GM18517 (cell line): Measurements from ENCODE around the gene DMXL2.
"Not testable (repeated sequence)": the region's sequence is repeated elsewhere in the genome, so short reads cannot be mapped to it uniquely, and the experiment has no call there.

ENCODE experiments used
- ATAC-seq: cut with Tn5 transposase; IDR thresholded peaks from one replicate; pipeline ENCODE4 v1.9.1; 2021; ENCODE audit warnings: mild to moderate bottlenecking, moderate library complexity; ENCODE audit not compliant: unreplicated experiment

DMXL2 gene

DNA sequence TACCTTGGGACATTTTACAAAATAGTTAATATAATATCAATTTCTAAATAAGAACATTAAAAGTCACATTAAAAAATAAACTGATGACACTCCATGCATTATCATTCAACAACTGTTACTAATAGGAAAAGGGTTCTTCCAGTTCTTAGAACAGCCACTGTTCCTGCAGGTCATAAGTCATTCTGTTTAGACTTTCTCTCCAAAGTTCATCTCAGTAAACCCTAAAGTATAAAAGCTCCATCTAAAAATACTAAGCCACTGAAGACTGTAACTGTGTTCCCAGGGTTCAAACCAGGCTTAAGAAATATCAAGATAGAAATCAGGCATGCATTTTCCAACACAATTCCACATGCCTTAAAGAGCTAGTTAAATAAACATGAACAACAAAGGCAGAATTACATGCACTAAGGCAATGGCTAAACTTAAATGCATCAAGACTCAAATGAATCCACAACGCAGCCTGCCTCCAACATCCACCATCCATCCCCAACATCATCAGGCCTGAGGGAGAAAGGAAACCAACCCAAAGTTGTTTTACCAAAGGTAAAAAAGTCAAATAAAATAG is 46.2 kb downstream of the DMXL2 start:
- ATAC-seq: no peak

DNA sequence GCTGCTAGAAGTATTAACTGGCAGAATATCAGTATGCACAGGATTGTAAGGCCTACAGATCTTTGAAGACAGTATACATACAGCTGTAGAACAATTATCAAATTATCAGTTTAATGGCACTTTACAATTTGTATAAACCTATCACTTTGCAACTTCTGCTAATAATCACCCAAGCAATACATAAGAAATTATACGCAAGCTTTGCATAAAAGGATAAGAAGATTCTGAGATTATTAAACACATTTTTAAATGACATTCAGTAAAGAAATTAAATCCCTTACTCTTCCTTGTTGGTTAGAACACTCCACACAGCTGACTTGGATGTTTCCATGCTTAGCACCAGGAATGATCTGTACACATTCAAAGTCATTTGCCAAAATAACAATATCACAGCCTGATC is 46.8 kb downstream of the DMXL2 start:
- no peak for ATAC-seq

DNA sequence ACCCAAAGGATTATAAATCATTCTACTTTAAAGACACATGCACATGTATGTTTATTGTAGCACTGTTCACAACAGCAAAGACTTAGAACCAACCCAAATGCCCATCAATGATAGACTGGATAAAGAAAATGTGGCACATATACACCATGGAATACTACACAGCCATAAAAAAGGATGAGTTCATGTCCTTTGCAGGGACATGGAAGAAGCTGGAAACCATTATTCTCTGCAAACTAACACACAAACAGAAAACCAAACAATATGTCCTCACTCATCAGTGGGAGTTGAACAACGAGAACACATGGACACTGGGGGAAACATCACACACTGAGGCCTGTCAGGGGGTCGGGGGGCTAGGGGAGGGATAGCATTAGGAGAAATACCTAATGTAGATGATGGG is 49.2 kb downstream of the DMXL2 start:
- ATAC-seq: not testable (repeated sequence)

DNA sequence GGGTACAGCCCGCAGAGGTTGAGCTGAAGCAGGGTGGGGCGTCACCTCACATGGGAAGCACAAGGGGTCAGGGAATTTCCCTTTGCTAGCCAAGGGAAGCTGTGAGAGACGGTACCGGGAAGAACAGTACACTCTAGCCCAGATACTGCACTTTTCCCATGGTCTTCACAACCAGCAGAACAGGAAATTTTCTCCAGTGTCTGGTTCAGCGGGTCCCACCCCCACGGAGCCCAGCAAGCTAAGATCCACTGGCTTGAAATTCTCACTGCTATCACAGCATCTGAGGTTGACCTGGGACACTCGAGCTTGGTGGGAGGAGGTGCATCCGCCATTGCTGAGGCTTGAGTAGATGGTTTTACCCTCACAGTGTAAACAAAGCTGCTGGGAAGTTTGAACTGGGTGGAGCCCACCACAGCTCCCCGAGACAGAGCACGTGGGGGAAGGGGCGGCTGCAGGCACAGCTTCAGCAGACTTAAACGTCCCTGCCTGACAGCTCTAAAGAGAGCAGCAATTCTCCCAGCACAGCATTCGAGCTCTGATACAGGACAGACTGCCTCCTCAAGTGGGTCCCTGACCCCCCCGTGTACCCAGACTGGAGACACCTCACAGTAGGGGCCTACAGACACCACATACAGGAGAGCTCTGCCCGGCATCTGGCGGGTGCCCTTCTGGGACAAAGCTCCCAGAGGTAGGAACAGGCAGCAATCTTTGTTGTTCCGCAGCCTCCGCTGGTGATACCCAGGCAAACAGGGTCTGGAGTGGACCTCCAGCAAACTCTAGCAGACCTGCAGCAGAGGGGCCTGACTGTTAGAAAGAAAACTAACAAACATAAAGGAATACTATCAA is 53.4 kb downstream of the DMXL2 start:
- not testable (repeated sequence) for ATAC-seq

DNA sequence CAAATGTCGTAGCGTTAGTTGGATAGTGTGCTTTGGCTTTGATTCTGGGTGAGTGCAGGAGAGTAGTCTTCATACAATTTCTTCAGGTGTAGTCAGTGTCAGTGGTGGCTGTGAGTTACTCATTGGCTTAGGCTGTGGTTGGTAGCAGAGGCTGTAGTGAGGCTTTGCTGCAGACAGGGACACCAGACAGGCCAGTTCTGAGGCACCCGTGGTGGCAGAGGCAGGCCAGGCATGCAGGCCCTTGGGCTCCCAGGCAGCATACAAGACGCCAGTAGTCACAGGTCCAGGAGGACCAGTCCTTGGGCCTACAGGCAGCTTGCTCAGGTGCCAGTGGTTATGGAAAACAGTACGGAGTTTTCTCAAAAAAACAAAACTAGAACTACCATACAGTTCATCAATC is 61.3 kb downstream of the DMXL2 start:
- ATAC-seq: no peak

DNA sequence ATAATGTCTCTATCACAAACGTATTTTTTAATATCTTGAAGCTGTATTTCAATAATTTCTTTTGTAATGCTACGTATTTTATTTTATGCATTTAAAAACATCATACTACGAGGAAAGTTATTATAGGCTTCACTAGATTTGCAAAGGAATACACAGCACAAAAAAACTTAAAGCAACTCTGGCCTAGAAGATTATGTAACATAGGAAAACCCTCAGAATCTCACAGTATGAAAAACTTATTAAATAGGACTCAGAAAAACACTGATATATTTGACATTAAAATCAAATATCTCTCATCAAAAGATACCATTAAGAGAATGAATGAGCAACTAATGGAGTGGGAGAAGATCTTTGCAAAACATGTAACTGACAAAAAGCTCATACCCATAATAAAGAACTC is 63.7 kb downstream of the DMXL2 start:
- no peak for ATAC-seq

DNA sequence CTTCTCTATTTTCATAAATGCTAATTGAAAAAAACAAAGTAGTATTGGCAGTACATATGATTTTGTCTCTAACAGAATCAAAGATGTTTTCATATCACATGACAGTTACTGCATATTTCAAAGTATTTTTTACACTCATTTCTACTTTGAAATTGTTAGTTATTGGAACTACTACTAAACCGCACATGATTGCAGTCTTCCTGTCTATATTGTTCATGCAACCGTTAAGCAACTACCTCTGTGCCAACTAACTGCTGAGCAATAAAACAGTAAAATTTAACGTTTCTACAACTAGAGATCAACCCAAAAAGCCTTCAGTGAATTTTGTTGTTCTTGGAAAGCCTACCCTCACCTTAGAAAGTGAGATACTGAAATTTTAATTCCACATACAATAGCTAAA is 64.2 kb downstream of the DMXL2 start:
- no peak for ATAC-seq

DNA sequence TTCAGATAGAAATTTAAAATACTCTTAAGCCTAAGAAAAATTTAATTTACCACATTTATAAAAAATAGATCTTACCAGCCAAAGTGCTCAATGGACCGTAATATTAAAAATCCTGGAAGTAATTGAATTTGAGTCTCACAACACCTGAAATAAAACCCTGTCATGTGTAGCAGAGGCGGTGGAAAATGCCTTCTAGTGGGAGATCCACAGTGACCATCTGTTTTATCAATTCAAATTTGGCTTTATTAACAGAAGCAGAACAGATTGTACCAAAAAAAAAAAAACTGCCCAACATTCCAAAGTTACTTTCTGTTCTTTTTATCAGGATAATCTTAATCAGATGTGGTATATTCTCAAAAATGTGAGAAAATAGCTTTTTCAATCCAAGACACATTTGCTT is 71.7 kb downstream of the DMXL2 start:
- no peak for ATAC-seq

DNA sequence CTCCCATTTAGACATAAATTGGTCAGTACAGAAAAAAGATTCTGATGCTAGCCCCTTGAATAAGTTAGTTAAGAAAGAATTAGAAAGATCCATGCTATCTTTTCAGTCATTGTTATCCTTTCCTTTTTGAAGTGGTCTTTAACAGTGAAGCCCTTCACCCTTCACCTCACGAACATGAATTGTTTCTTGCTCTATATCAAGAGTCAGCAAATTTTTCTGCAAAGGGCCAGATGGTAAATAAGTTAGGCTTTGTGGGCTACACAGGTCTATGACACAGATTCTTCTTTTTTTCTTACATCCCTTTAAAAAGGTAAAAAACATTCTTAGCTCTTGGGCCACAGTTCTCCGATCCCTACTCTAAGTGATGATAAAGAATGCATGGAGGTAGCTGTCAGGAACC is 74.9 kb downstream of the DMXL2 start:
- no peak for ATAC-seq

DNA sequence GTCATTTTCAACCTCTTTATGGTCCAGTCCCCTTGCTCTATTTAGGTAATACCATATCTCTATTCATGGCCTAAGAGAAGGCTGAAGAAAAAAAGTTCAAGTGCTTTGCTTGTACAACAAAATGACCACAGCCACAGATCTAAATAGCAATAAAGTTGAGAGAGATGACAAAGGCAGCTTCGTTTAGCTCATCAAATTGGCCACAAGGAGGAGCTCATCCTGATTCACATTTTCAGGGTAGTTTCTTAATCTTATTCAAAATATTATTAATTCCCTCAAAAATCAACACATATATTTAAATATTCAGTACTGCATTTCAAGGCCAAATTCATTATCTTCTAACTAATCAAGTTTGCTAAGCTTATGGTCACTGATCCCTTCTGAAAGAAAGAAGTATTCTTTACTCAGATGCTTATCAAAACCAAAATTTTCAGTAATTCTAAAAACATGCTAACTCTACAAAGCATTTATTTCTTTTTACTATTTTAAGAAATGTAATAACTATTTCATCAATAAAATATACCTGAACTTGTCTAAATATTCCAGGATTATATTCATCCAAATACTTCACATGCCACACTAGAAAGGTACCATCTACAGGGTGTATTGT is 85.5 kb downstream of the DMXL2 start:
- no peak for ATAC-seq

DNA sequence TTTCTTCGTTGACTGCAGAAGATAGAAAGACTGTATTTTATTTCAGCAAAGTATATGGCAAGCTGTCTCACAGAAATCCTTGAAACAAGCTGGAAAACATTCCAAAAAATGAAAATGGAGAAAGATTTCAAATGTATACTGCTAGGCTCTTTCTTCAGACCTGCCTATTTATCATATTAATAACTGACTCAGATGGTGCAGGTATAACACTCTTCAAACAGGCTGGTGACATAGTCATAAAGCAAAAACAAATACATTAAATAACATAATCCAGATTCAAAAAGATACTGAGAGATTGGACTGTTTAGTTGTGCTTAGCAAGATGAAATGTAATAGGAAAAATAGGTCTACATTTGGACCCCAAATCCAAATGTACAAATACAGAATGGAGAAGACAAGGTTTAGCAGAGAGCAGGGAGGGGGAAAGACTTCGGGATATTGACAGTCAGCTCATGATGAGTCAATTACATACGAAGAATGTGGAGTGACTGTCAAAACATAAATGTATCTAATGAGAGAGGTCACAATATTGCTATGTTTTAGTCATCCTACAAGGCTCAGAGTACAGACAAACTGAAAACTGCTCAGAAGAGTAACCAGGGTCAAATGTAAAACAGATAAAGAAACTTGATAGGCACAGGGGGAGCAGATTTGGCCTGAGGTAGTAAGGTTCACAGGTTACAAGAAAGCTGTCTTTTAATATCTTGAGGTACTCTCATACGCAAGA is 88.7 kb downstream of the DMXL2 start:
- no peak for ATAC-seq

DNA sequence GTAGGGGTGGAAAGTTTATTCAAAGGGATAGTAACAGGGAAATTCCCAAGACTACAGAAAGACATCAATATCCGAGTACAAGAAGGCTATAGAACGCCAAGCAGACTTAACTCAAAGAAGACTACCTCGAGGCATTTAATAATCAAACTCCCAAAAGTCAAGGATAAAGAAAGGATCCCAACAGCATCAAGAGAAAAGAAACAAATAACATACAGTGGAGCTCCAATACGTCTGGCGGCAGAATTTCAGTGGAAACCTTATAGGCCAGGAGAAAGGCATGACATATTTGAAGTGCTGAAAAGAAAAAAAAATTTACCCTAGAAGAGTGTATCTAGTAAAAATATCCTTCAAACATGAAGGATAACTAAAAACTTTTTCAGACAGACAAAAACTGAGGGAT is 95.6 kb downstream of the DMXL2 start:
- no peak for ATAC-seq

DNA sequence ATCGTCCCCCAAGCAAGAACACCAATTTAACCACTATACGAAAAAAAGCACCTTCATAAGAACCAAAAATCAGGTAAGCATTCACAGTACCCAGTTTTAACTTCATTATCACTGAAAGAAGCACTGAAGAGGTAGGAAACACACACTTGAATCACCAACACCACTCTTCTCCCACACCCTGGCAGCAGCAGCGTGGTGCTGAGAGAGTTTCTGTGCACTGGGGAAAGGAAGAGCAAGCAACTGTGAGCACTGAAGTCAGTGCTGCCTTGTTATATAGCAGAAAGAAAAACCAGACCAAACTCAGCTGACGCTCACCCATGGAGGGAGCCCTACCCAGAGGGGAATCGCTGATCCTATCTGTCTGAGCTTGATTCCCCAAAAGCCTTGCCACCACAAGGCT is 98.2 kb downstream of the DMXL2 start:
- ATAC-seq: no peak

DNA sequence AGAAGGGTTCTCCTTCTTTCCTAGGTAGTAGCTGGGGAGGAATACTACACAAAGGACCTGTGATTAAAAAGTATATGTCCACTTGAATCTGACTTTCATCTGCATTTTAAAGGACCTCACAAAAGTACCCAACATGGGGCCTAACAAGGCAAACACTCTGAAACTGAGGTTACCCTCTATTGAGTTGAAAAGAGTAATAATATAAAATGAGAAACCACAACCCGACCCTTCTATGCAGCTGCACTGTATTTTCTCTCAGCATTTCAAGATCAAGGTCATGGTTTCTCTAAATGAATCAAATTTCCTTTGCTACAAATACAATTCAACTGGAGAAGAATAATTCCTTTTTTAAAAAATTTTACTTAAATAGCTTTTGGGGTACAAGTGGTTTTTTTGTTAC is 106.3 kb downstream of the DMXL2 start:
- ATAC-seq: no peak

DNA sequence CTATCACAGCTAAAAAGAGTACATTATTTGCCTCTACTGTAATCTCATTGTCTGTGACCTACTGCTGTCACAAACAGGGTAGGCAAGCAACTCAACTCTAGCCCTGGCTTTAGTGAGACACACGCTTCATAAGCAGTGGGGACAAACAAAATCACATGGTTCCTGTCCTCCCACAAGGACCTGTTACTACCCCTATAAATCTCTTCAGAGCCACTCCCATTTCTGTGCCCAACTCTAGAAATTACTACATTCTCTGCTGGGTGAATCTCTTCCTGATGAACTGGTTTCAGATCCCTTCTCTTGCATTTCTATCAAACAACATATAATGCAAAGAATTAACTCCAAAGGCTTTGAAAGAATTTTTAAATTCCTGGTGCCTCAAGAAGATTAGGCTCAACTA is 117.3 kb downstream of the DMXL2 start:
- ATAC-seq: no peak

DNA sequence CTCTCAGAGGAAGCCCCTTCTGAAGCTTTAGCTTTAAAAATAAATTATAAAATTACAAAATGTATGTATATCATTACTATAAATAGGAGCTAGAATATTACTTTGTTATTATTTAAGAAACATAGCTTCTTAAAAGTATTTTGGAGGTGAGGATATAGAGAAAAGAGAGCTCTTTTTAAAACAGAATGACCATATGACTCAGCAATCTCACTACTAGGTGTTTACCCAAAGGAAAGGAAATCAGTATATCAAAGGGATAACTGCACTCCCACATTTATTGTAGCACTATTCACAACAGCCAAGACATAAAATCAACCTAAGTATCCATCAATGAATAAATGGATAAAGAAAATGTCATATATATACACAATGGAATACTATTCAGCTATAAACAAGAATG is 119.6 kb downstream of the DMXL2 start:
- ATAC-seq: no peak

DNA sequence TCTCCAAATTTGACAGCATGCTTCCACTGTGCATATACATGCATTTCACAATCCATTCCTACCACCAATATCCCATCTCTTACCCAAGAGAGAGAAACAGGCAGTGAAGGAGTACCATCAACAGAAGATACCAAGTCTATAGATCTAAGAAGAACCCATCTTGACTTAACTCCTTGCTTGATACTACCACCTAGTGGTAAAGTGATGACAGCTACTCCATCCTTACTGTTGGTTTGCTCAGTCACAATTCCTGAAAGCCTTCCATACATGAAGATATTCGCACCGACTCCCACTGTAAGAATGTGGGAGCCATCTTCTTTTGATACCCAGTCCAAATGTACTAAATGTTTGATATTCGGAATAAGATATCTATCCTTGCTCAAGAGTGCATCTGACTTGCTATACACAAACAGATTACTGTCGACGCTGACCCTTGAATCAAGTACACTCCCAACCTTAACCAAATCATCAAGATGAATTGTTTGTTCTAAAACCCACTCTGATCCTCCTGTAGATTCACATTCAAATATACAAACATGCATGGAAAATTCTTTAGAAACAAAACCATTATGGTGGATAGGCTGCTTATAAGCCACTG is 123.1 kb downstream of the DMXL2 start:
- no peak for ATAC-seq

DNA sequence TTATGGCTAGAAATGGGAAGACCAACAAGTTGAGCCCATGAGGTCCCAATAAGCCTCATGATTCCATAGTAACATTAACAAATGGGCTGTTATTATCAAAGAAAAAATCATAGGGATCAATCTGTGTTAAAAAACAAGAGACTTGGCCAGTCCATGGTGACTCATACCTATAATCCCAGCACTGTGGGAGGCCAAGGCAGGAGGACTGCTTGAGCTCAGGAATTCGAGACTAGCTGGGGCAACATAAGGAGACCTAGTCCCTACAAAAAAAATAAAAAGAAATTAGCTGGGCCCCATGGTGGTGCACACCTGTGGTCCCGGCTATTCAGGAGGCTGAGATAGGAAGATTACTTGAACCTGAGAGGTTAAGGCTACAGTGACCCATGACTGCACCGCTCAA is 124.8 kb downstream of the DMXL2 start:
- no peak for ATAC-seq

DNA sequence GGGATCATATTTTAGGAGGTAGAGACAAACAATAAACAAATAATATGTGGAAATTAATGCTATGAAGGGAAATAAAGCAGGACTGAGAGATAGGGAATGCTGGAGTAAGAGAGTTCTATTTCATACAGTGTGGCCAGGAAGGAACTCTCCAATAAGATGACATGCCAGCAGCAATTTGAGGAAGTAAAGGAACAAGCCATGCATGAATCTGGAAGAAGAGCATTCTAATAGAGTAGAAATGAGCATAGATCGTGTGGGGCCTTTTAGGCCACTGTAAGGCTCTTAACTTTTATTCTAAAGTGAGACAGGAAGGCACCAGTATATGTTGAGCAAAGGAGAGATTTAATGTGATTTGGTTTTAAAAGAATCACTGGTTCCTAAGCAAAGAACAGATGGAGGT is 126.3 kb downstream of the DMXL2 start:
- ATAC-seq: no peak

DNA sequence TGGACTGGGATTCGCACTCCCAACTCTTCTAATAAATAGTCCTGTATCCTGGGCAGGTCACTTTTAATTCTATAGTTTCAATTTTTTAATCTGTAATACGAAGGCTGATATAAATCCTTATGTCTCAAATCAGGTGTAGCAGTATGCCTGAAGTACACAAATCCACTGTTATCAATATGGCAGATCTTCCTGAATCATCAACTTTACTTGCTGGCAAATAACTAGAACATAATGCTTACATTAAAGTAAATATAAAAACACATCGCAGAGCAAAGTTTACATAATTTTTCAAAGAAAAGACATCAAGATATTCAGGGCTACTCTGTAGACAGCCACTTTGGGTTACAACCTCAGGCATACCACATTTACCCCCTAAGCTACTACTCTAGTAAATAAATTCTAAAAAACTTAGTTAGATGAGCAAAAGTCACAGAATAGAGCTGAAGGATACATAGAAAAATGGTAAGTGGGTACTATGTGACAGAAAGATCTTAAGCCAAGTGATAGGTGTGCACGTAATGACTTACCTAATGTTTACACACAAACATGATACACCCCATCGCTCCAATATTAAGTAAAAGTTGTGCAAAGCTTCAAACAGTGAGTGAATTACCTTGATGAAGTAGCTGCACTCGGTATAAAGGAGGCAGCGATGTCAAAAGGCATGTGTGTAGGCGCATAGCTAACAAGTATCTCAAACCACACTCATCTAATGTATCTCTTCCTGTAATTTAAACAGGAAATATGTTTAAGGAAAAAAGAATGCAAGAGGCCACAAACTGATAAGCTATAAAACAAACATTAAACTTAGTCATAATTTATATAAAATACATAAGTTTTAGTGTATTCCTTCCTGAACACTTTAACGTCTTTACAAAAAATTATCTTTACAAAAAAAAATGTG is 127.9 kb downstream of the DMXL2 start:
- ATAC-seq: no peak
